Measurements from ENCODE around the gene HIPK2. TPM values are rescaled to one million over a fixed set of nuclear protein-coding genes. Genes with fewer than 3 reads are reported as not detected.
A peak's percentile ranks its signal among the peaks of the same experiment; 100 is the strongest.

HIPK2 gene
- total and polyA plus RNA-seq, 12 donors, result 19.7 to 203 (median 127) TPM

DNA sequence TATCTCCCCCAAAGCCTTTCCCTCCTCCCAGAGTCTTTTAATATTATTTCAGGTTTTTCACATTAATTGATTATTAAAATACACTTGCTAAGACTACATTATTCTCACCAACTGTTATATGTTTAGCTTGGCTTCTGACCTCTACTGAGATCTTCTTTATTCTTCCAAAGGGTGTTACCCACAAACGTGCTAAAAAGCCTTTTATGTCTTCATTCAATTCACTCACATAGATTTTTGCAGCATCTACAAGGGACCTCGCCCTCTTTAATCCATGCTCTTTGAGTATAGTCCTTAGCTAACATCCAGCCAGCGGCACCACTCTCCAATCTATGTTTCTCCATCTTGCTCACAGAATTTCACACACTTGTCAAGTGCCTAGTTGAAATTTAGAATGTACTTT lies 115.9 kb downstream of the HIPK2 start:
- Histone ChIP-seq H3K9me3 (no peaks in the 10 kb centered on the region), H3K27me3 (no peaks in the 10 kb centered on the region), H3K4me1 (peaks cover 20 to 88% (median 77%) of the 10 kb centered on the region in 9 donors), H3K4me3 (no peak overlapping the region), H3K36me3 (peaks cover 0 to 6% (median 0%) of the 10 kb centered on the region in 9 donors), H3K27ac (peak overlapping the region in 3 of 10 donors; percentile 1 to 71 (median 34))
- no peak for DNase-seq
- no peak for ATAC-seq
- intact Hi-C loops (cut with DNase I), result no loop called here
- 84 to 85% methylated on average over 3 of the region's 3 CpGs for WGBS, 2 donors
- TF ChIP-seq, protein P1, sequence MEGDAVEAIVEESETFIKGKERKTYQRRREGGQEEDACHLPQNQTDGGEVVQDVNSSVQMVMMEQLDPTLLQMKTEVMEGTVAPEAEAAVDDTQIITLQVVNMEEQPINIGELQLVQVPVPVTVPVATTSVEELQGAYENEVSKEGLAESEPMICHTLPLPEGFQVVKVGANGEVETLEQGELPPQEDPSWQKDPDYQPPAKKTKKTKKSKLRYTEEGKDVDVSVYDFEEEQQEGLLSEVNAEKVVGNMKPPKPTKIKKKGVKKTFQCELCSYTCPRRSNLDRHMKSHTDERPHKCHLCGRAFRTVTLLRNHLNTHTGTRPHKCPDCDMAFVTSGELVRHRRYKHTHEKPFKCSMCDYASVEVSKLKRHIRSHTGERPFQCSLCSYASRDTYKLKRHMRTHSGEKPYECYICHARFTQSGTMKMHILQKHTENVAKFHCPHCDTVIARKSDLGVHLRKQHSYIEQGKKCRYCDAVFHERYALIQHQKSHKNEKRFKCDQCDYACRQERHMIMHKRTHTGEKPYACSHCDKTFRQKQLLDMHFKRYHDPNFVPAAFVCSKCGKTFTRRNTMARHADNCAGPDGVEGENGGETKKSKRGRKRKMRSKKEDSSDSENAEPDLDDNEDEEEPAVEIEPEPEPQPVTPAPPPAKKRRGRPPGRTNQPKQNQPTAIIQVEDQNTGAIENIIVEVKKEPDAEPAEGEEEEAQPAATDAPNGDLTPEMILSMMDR (IDR thresholded peaks at IDR 0.05), result no peak

DNA sequence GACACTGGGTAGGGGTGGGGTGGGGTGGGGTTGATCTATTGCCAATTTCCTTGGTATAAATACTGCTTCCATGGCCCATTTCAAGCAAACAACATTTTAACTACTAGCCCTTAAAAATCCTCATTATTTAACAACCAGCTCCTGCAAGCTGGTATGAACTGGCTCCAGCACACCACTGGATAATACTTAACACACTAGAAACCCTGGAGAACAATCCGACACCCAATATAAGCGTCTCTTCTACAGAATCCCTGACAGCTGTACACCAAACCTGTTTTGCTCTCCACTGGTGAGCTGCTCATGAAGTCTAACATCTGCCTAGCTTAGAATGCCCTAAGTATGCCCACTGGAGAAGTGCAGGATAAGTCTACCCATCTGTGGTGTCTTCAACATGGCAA lies 116.8 kb downstream of the HIPK2 start:
- intact Hi-C loops (cut with DNase I), result no loop called here
- 95 to 97% methylated on average over 2 of the region's 2 CpGs for WGBS, 2 donors
- no peaks in the 10 kb centered on the region for H3K9me3 ChIP-seq
- ATAC-seq, result no peak
- H3K4me3 ChIP-seq, result no peak overlapping the region
- DNase-seq, result no peak
- no peaks in the 10 kb centered on the region for H3K27me3 ChIP-seq
- peaks cover 27 to 91% (median 80%) of the 10 kb centered on the region in 9 donors for H3K4me1 ChIP-seq
- TF ChIP-seq, protein P1 (IDR thresholded peaks at IDR 0.05), result no peak
- peaks cover 0 to 2% (median 0%) of the 10 kb centered on the region in 9 donors for H3K36me3 ChIP-seq
- H3K27ac ChIP-seq, result peak overlapping the region in 8 of 10 donors; percentile 37 to 84 (median 66)

DNA sequence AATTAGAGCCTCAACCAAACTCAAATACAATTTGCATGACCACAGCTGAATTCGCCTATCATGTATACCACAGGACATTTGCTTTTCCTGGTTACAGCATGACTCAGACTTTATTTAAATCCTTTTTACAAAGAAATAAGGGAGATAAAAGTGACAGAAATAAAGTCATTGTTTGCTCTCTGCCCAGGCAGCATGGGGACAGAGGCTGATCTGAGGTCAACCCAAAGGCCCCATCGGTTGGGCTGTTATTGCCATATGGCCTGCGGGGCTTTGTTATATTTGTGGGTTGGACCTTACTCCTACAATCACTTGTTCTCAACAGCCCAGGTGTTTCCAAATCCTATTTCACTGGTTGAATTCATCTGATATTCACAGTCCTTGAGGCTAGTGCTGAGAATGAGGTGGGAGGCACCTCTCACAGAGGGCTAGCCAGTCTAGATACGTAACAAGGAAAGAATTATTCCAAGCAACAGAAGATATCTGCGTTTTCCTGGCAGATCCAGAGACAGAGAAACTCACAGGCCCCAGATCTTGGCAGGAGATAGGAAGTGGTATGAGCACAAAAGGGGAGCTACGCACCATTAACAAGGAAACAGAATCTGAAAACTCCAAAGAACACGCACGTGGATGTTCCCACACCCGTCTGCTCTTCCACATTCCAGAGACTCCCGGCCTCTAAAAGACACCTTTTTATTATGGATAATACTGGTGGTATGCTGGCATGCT lies 117.3 kb downstream of the HIPK2 start:
- intact Hi-C loops (cut with DNase I), result no loop called here
- Histone ChIP-seq H3K4me3 (no peak overlapping the region), H3K9me3 (no peaks in the 10 kb centered on the region), H3K27ac (peak overlapping the region in 9 of 10 donors; percentile 9 to 84 (median 62)), H3K4me1 (peaks cover 28 to 95% (median 84%) of the 10 kb centered on the region in 9 donors), H3K36me3 (no peaks in the 10 kb centered on the region), H3K27me3 (no peaks in the 10 kb centered on the region)
- 61 to 65% methylated on average over 10 of the region's 10 CpGs for WGBS, 2 donors
- ATAC-seq (peak in 6 of 8 donors; percentile 6 to 50 (median 32)), DNase-seq (no peak)
- TF ChIP-seq, protein P1 (IDR thresholded peaks at IDR 0.05), result no peak

DNA sequence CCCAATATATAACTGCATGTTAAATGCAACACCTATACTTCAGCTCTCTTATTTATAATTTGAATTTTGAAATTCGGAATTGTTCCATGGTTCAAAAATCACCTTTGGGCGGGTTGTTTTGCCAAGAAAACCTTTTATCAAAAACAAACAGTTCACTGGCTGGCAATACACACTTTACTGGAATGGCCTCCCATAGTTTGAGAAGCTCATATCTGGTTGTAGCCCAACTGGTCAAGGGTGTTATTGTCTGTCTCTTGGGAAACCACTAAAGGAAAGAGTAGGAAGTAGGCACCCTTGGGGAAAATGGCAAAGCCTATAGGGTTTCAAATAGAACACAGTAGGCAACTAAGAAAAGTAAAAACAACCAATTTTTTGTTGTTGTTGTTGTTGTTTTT lies 117.9 kb downstream of the HIPK2 start:
- intact Hi-C loops (cut with DNase I), result loop anchor here in 1 of 10 donors (10.0 kb wide), 1 partner anchor 45 kb away; no protein-coding TSS in a partner anchor
- no peaks in the 10 kb centered on the region for H3K9me3 ChIP-seq
- peak overlapping the region in 9 of 10 donors; percentile 9 to 84 (median 62) for H3K27ac ChIP-seq
- TF ChIP-seq, protein P1 (IDR thresholded peaks at IDR 0.05), result no peak
- DNase-seq, result no peak
- peaks cover 28 to 99% (median 89%) of the 10 kb centered on the region in 9 donors for H3K4me1 ChIP-seq
- no peak overlapping the region for H3K4me3 ChIP-seq
- 75 to 83% methylated on average over 2 of the region's 2 CpGs for whole genome bisulfite sequencing, 2 donors
- H3K27me3 ChIP-seq, result no peaks in the 10 kb centered on the region
- ATAC-seq, result peak in 2 of 8 donors; percentile 28 to 33
- no peaks in the 10 kb centered on the region for H3K36me3 ChIP-seq
